ENCODE results near the gene TIMP4. TPM values are rescaled to one million over a fixed set of nuclear protein-coding genes. Genes with fewer than 3 reads are reported as not detected.

The TIMP4 gene
- total RNA-seq, 1 donor from 2014 or later = 35.1 TPM

GRCh38 chr3:12182687-12183441, 24.2 kb upstream of the TIMP4 start:
- TF ChIP-seq POLR2AphosphoS5 (IDR thresholded peaks at IDR 0.05; ENCODE audit: insufficient read depth in 1 of 2, low read depth in 1 of 2) (no peak), CTCF (IDR thresholded peaks at IDR 0.05) (no peak), POLR2A (IDR thresholded peaks at IDR 0.05) (no peak)
- Histone ChIP-seq H3K36me3 (no peaks in the 10 kb centered on the region), H3K4me3 (no peak overlapping the region), H3K27me3 (no peaks in the 10 kb centered on the region), H3K4me1 (peaks cover 9% of the 10 kb centered on the region), H3K27ac (no peak overlapping the region), H3K9me3 (no peaks in the 10 kb centered on the region)
- intact Hi-C loops (cut with DNase I) = no loop called here
- no peak for DNase-seq (ENCODE audit: extremely low spot score in 2 of 2)

GRCh38 chr3:12181806-12182205, 23.1 kb upstream of the TIMP4 start:
- H3K27ac ChIP-seq = no peak overlapping the region
- no peaks in the 10 kb centered on the region for H3K4me1 ChIP-seq
- no peaks in the 10 kb centered on the region for H3K36me3 ChIP-seq
- intact Hi-C loops (cut with DNase I) = no loop called here
- H3K27me3 ChIP-seq = no peaks in the 10 kb centered on the region
- DNase-seq (ENCODE audit: extremely low spot score in 2 of 2) = no peak
- TF ChIP-seq POLR2A (IDR thresholded peaks at IDR 0.05) = no peak
- no peaks in the 10 kb centered on the region for H3K9me3 ChIP-seq
- no peak overlapping the region for H3K4me3 ChIP-seq

- Histone ChIP-seq H3K9me3 (no peaks in the 10 kb centered on the region), H3K4me1 (no peaks in the 10 kb centered on the region), H3K27me3 (no peaks in the 10 kb centered on the region), H3K27ac (no peak overlapping the region), H3K36me3 (no peaks in the 10 kb centered on the region), H3K4me3 (no peak overlapping the region)
- intact Hi-C loops (cut with DNase I) = no loop called here
- DNase-seq (ENCODE audit: extremely low spot score in 2 of 2) = no peak
- TF ChIP-seq POLR2AphosphoS5 (IDR thresholded peaks at IDR 0.05; ENCODE audit: insufficient read depth in 1 of 2, low read depth in 1 of 2) (no peak), CTCF (IDR thresholded peaks at IDR 0.05) (no peak), POLR2A (IDR thresholded peaks at IDR 0.05) (no peak)
These were observed 22.6 kb upstream of the TIMP4 start for GRCh38 chr3:12181301-12181700.

GRCh38 chr3:12180631-12181030, 21.9 kb upstream of the TIMP4 start:
- Histone ChIP-seq H3K9me3 (no peaks in the 10 kb centered on the region), H3K27me3 (no peaks in the 10 kb centered on the region), H3K36me3 (no peaks in the 10 kb centered on the region), H3K4me3 (no peak overlapping the region), H3K4me1 (peaks cover 6% of the 10 kb centered on the region), H3K27ac (no peak overlapping the region)
- DNase-seq (ENCODE audit: extremely low spot score in 2 of 2) = no peak
- intact Hi-C loops (cut with DNase I) = no loop called here
- TF ChIP-seq POLR2A (IDR thresholded peaks at IDR 0.05) (no peak), CTCF (IDR thresholded peaks at IDR 0.05) (no peak), POLR2AphosphoS5 (IDR thresholded peaks at IDR 0.05; ENCODE audit: insufficient read depth in 1 of 2, low read depth in 1 of 2) (no peak)

- no peaks in the 10 kb centered on the region for H3K9me3 ChIP-seq
- no peak for DNase-seq (ENCODE audit: extremely low spot score in 2 of 2)
- intact Hi-C loops (cut with DNase I) = no loop called here
- no peak overlapping the region for H3K4me3 ChIP-seq
- H3K4me1 ChIP-seq = peaks cover 7% of the 10 kb centered on the region
- no peaks in the 10 kb centered on the region for H3K27me3 ChIP-seq
- H3K27ac ChIP-seq = no peak overlapping the region
- TF ChIP-seq CTCF (IDR thresholded peaks at IDR 0.05) = no peak
- no peak for TF ChIP-seq POLR2A (IDR thresholded peaks at IDR 0.05)
- no peaks in the 10 kb centered on the region for H3K36me3 ChIP-seq
These were observed 21.5 kb upstream of the TIMP4 start for GRCh38 chr3:12180218-12180617.

Data from vagina (tissue), 2 donors.